HepG2 (cell line): Measurements from ENCODE around the gene C16orf95.

Experiments used
- CBX1 ChIP-seq: IDR thresholded peaks from one replicate; pipeline ENCODE4 v1.6.1; 2016; ENCODE audit warnings: antibody characterized with exemption, low read depth
- DPF2 ChIP-seq: sonication (generic); formaldehyde crosslinking; IDR thresholded peaks from 2 replicates; pipeline ENCODE4 v1.4.0; 2020; ENCODE audit warnings: mild to moderate bottlenecking, low read depth, missing genetic modification reagents, borderline replicate concordance
- ETS1 ChIP-seq: sonication (generic); formaldehyde crosslinking; IDR thresholded peaks from 2 replicates; pipeline ENCODE4 v1.4.0; 2020; ENCODE audit warnings: missing genetic modification reagents
- IRX3 ChIP-seq: sonication (generic); formaldehyde crosslinking; IDR thresholded peaks from 2 replicates; pipeline ENCODE4 v1.8.1; 2023; ENCODE audit warnings: mild to moderate bottlenecking, low read depth, missing genetic modification reagents, borderline replicate concordance
- JUND ChIP-seq: sonication (generic); formaldehyde crosslinking; IDR thresholded peaks from 2 replicates; pipeline ENCODE4 v1.8.0; 2022; ENCODE audit warnings: mild to moderate bottlenecking, missing genetic modification reagents
- RERE ChIP-seq: IDR thresholded peaks from 2 replicates; pipeline ENCODE4 v1.6.1; 2016; ENCODE audit warnings: low read depth, missing genetic modification reagents, missing compliant biosample characterization
- ZBTB2 ChIP-seq: sonication (generic); formaldehyde crosslinking; IDR thresholded peaks from 2 replicates; pipeline ENCODE4 v1.8.0; 2022; ENCODE audit warnings: low read depth, missing genetic modification reagents
- ZBTB3 ChIP-seq: sonication (generic); formaldehyde crosslinking; IDR thresholded peaks from 2 replicates; pipeline ENCODE4 v1.4.0; 2020; ENCODE audit warnings: low read depth, mild to moderate bottlenecking, moderate library complexity, missing genetic modification reagents, borderline replicate concordance
- ZNF253 ChIP-seq: sonication (generic); formaldehyde crosslinking; IDR thresholded peaks from 2 replicates; pipeline ENCODE4 v1.8.0; 2022; ENCODE audit warnings: mild to moderate bottlenecking, missing genetic modification reagents, borderline replicate concordance
- ZNF780A ChIP-seq: sonication (generic); formaldehyde crosslinking; IDR thresholded peaks from 2 replicates; pipeline ENCODE4 v1.8.0; 2022; ENCODE audit warnings: mild to moderate bottlenecking, missing genetic modification reagents, moderate library complexity
- TF ChIP-seq, protein P1 (sequence below): sonication (generic); formaldehyde crosslinking; IDR thresholded peaks from 2 replicates; pipeline ENCODE4 v1.4.0; 2020; ENCODE audit warnings: mild to moderate bottlenecking, missing genetic modification reagents
- TF ChIP-seq, protein P2 (sequence below): sonication (generic); formaldehyde crosslinking; IDR thresholded peaks from 2 replicates; pipeline ENCODE4 v1.5.0; 2020; ENCODE audit warnings: mild to moderate bottlenecking, missing genetic modification reagents, moderate library complexity

- TF ChIP-seq DPF2 (CRISPR knock-in tag) (no peak), IRX3 (no peak), RERE (CRISPR knock-in tag) (no peak), CBX1 (no peak), JUND (CRISPR knock-in tag) (no peak), ZBTB2 (CRISPR knock-in tag) (no peak), ZNF253 (CRISPR knock-in tag) (no peak), ZBTB3 (no peak), ETS1 (CRISPR knock-in tag) (no peak), ZNF780A (CRISPR knock-in tag) (no peak)
- TF ChIP-seq, protein P1, sequence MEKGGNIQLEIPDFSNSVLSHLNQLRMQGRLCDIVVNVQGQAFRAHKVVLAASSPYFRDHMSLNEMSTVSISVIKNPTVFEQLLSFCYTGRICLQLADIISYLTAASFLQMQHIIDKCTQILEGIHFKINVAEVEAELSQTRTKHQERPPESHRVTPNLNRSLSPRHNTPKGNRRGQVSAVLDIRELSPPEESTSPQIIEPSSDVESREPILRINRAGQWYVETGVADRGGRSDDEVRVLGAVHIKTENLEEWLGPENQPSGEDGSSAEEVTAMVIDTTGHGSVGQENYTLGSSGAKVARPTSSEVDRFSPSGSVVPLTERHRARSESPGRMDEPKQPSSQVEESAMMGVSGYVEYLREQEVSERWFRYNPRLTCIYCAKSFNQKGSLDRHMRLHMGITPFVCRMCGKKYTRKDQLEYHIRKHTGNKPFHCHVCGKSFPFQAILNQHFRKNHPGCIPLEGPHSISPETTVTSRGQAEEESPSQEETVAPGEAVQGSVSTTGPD (CRISPR knock-in tag), result no peak
- TF ChIP-seq, protein P2, sequence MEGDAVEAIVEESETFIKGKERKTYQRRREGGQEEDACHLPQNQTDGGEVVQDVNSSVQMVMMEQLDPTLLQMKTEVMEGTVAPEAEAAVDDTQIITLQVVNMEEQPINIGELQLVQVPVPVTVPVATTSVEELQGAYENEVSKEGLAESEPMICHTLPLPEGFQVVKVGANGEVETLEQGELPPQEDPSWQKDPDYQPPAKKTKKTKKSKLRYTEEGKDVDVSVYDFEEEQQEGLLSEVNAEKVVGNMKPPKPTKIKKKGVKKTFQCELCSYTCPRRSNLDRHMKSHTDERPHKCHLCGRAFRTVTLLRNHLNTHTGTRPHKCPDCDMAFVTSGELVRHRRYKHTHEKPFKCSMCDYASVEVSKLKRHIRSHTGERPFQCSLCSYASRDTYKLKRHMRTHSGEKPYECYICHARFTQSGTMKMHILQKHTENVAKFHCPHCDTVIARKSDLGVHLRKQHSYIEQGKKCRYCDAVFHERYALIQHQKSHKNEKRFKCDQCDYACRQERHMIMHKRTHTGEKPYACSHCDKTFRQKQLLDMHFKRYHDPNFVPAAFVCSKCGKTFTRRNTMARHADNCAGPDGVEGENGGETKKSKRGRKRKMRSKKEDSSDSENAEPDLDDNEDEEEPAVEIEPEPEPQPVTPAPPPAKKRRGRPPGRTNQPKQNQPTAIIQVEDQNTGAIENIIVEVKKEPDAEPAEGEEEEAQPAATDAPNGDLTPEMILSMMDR, result no peak
Observed at GRCh38 chr16:87351320-87351698, 34.1 kb upstream of the C16orf95 start.
